ENCODE measurements around the gene ANKDD1B.

Gene ANKDD1B

GRCh38 chr5:75706016-75706415, 94.8 kb downstream of the ANKDD1B start:
- DNase-seq (ENCODE audit: low read depth), result no peak

GRCh38 chr5:75706775-75707174, 95.5 kb downstream of the ANKDD1B start:
- DNase-seq (ENCODE audit: low read depth), result no peak

GRCh38 chr5:75707911-75708509, 96.8 kb downstream of the ANKDD1B start:
- DNase-seq (ENCODE audit: low read depth), result no peak

- DNase-seq (ENCODE audit: low read depth), result no peak
These were observed 99.4 kb downstream of the ANKDD1B start for GRCh38 chr5:75710637-75711036.

GRCh38 chr5:75711151-75711550, 99.9 kb downstream of the ANKDD1B start:
- DNase-seq (ENCODE audit: low read depth), result no peak

GRCh38 chr5:75712091-75712490, 100.8 kb downstream of the ANKDD1B start:
- DNase-seq (ENCODE audit: low read depth), result no peak

GRCh38 chr5:75716715-75717081, 105.4 kb downstream of the ANKDD1B start:
- DNase-seq (ENCODE audit: low read depth), result no peak

GRCh38 chr5:75717082-75717922, 106.0 kb downstream of the ANKDD1B start, which contains the start of gene POC5:
POC5 (minus strand) TSS chr5:75717437; CDS start chr5:75712937, 4,500 bp downstream.
- peak; percentile 97 for DNase-seq (ENCODE audit: low read depth)

- no peak for DNase-seq (ENCODE audit: low read depth)
These were observed 109.6 kb downstream of the ANKDD1B start for GRCh38 chr5:75720882-75721281.
